ENCODE measurements around the gene ITSN2. TPM values are rescaled to one million over a fixed set of nuclear protein-coding genes. Genes with fewer than 3 reads are reported as not detected.

Gene ITSN2
- total and polyA plus RNA-seq, 10 donors: 41.1 to 150 (median 107) TPM

- no peaks in the 10 kb centered on the region for H3K27me3 ChIP-seq (replicated peaks in 1 of 7)
- peaks cover 5 to 100% (median 90%) of the 10 kb centered on the region in 6 donors for H3K36me3 ChIP-seq
- 94 to 99% (median 96%) methylated on average over 9 to 16 of the region's 16 CpGs for WGBS, 5 donors
- DNase-seq: no peak
- intact Hi-C loops (cut with DNase I; ENCODE audit: low total_unique reads): no loop called here
- H3K9me3 ChIP-seq: no peaks in the 10 kb centered on the region
- TF ChIP-seq, protein P1, sequence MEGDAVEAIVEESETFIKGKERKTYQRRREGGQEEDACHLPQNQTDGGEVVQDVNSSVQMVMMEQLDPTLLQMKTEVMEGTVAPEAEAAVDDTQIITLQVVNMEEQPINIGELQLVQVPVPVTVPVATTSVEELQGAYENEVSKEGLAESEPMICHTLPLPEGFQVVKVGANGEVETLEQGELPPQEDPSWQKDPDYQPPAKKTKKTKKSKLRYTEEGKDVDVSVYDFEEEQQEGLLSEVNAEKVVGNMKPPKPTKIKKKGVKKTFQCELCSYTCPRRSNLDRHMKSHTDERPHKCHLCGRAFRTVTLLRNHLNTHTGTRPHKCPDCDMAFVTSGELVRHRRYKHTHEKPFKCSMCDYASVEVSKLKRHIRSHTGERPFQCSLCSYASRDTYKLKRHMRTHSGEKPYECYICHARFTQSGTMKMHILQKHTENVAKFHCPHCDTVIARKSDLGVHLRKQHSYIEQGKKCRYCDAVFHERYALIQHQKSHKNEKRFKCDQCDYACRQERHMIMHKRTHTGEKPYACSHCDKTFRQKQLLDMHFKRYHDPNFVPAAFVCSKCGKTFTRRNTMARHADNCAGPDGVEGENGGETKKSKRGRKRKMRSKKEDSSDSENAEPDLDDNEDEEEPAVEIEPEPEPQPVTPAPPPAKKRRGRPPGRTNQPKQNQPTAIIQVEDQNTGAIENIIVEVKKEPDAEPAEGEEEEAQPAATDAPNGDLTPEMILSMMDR (IDR thresholded peaks at IDR 0.05 in 8 of 11, conservative IDR thresholded peaks at IDR 0.05 in 3 of 11): no peak
- TF ChIP-seq POLR2AphosphoS5 (IDR thresholded peaks at IDR 0.05): peak in 1 of 3 donors; percentile 22
- H3K4me1 ChIP-seq: no peaks in the 10 kb centered on the region
- H3K27ac ChIP-seq: no peak overlapping the region
- H3K4me3 ChIP-seq: no peak overlapping the region
These were observed 151.8 kb downstream of the ITSN2 start for GRCh38 chr2:24208490-24208889.

DNA sequence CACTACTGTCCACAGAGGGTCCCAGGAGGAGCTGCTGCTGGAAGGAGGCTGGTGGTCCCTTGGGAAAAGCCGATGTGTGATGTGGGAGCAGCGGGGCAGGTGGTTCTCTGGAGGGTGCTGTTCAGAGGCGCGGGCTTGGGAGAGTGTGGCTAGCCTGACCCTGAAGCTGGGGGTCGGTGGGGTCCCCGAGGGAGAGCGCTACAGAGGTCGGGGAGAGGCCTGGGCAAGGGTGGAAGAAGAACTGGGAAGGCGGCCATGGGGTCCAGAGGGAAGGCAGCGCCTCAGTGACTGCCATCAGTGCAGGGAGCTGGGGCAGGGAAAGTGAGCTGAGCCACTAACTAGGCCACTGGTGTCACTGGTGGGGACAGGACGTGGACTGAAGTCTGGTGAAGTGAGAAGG, 153.0 kb downstream of the ITSN2 start:
- DNase-seq: no peak
- Histone ChIP-seq H3K36me3 (peaks cover 5 to 100% (median 95%) of the 10 kb centered on the region in 6 donors), H3K9me3 (no peaks in the 10 kb centered on the region)

GRCh38 chr2:24206714-24207113, 153.6 kb downstream of the ITSN2 start:
- intact Hi-C loops (cut with DNase I; ENCODE audit: low total_unique reads): no loop called here
- TF ChIP-seq POLR2A (IDR thresholded peaks at IDR 0.05): no peak
- TF ChIP-seq POLR2AphosphoS5 (IDR thresholded peaks at IDR 0.05): no peak
- TF ChIP-seq, protein P1 (IDR thresholded peaks at IDR 0.05 in 8 of 11, conservative IDR thresholded peaks at IDR 0.05 in 3 of 11): no peak
- Histone ChIP-seq H3K27me3 (replicated peaks in 1 of 7) (no peaks in the 10 kb centered on the region), H3K36me3 (peaks cover 5 to 100% (median 89%) of the 10 kb centered on the region in 6 donors), H3K4me3 (no peak overlapping the region), H3K27ac (no peak overlapping the region), H3K9me3 (no peaks in the 10 kb centered on the region), H3K4me1 (no peaks in the 10 kb centered on the region)
- WGBS, 5 donors: 84 to 95% (median 89%) methylated on average over 8 of the region's 8 CpGs
- DNase-seq: no peak

More for the DNA sequence above, 153.0 kb downstream of the ITSN2 start:
- TF ChIP-seq POLR2AphosphoS5 (IDR thresholded peaks at IDR 0.05) (no peak), POLR2A (IDR thresholded peaks at IDR 0.05) (no peak)
- TF ChIP-seq, protein P1 (IDR thresholded peaks at IDR 0.05 in 8 of 11, conservative IDR thresholded peaks at IDR 0.05 in 3 of 11): no peak
- Histone ChIP-seq H3K4me1 (no peaks in the 10 kb centered on the region), H3K4me3 (no peak overlapping the region), H3K27me3 (replicated peaks in 1 of 7) (no peaks in the 10 kb centered on the region), H3K27ac (no peak overlapping the region)
- WGBS, 5 donors: 84 to 95% (median 91%) methylated on average over 11 of the region's 11 CpGs
- intact Hi-C loops (cut with DNase I; ENCODE audit: low total_unique reads): no loop called here

- TF ChIP-seq POLR2AphosphoS5 (IDR thresholded peaks at IDR 0.05): no peak
- TF ChIP-seq, protein P1 (IDR thresholded peaks at IDR 0.05 in 8 of 11, conservative IDR thresholded peaks at IDR 0.05 in 3 of 11): no peak
- TF ChIP-seq POLR2A (IDR thresholded peaks at IDR 0.05): no peak
- H3K36me3 ChIP-seq: peaks cover 5 to 100% (median 86%) of the 10 kb centered on the region in 6 donors
These were observed 154.1 kb downstream of the ITSN2 start for GRCh38 chr2:24206242-24206641.

More at GRCh38 chr2:24206242-24206641, 154.1 kb downstream of the ITSN2 start:
- H3K27ac ChIP-seq: no peak overlapping the region
- 88 to 94% (median 92%) methylated on average over 6 of the region's 6 CpGs for WGBS, 5 donors
- no peak for DNase-seq
- no peaks in the 10 kb centered on the region for H3K4me1 ChIP-seq
- no peak overlapping the region for H3K4me3 ChIP-seq
- intact Hi-C loops (cut with DNase I; ENCODE audit: low total_unique reads): no loop called here
- no peaks in the 10 kb centered on the region for H3K9me3 ChIP-seq
- H3K27me3 ChIP-seq (replicated peaks in 1 of 7): no peaks in the 10 kb centered on the region
